Measurements from ENCODE around the gene KCNG4. TPM values are rescaled to one million over a fixed set of nuclear protein-coding genes. Genes with fewer than 3 reads are reported as not detected.
A peak's percentile ranks its signal among the peaks of the same experiment; 100 is the strongest.

Gene KCNG4
- total and polyA plus RNA-seq, 11 donors = not detected

GRCh38 chr16:84268291-84269040 lies 28.7 kb upstream of the KCNG4 start:
- H3K27ac ChIP-seq = no peak overlapping the region
- peaks cover 0 to 16% (median 0%) of the 10 kb centered on the region in 9 donors for H3K27me3 ChIP-seq
- no peaks in the 10 kb centered on the region for H3K36me3 ChIP-seq
- no peak overlapping the region for H3K4me3 ChIP-seq
- H3K4me1 ChIP-seq = no peaks in the 10 kb centered on the region
- no peaks in the 10 kb centered on the region for H3K9me3 ChIP-seq
- TF ChIP-seq CTCF (IDR thresholded peaks at IDR 0.05) = no peak
- no peak for TF ChIP-seq POLR2A (IDR thresholded peaks at IDR 0.05)
- no peak for DNase-seq
- 43 to 56% (median 47%) methylated on average over 18 of the region's 18 CpGs for WGBS, 4 donors
- intact Hi-C loops (cut with DNase I) = no loop called here
- ATAC-seq = no peak

- Histone ChIP-seq H3K27me3 (peaks cover 0 to 12% (median 0%) of the 10 kb centered on the region in 9 donors), H3K4me3 (no peak overlapping the region), H3K4me1 (no peaks in the 10 kb centered on the region), H3K9me3 (no peaks in the 10 kb centered on the region), H3K36me3 (no peaks in the 10 kb centered on the region), H3K27ac (no peak overlapping the region)
- 67 to 84% (median 81%) methylated on average over 3 to 4 of the region's 4 CpGs for WGBS, 4 donors
- DNase-seq (no peak), ATAC-seq (no peak)
- no peak for TF ChIP-seq POLR2A (IDR thresholded peaks at IDR 0.05)
- no peak for TF ChIP-seq CTCF (IDR thresholded peaks at IDR 0.05)
- intact Hi-C loops (cut with DNase I) = no loop called here
Observed at GRCh38 chr16:84267380-84267779, 27.6 kb upstream of the KCNG4 start.

- Histone ChIP-seq H3K27ac (no peak overlapping the region), H3K4me1 (no peaks in the 10 kb centered on the region), H3K36me3 (no peaks in the 10 kb centered on the region), H3K27me3 (peaks cover 0 to 5% (median 0%) of the 10 kb centered on the region in 9 donors), H3K4me3 (no peak overlapping the region), H3K9me3 (no peaks in the 10 kb centered on the region)
- TF ChIP-seq CTCF (IDR thresholded peaks at IDR 0.05) (no peak), POLR2A (IDR thresholded peaks at IDR 0.05) (no peak)
- ATAC-seq (peak; percentile 88 to 98 (median 95)), DNase-seq (peak in 4 of 5 donors; percentile 38 to 61 (median 48))
- intact Hi-C loops (cut with DNase I) = no loop called here
- 31 to 42% (median 35%) methylated on average over 4 of the region's 4 CpGs for WGBS, 4 donors
Observed at GRCh38 chr16:84266451-84266850, 26.6 kb upstream of the KCNG4 start.

- intact Hi-C loops (cut with DNase I) = no loop called here
- TF ChIP-seq POLR2A (IDR thresholded peaks at IDR 0.05) (no peak), CTCF (IDR thresholded peaks at IDR 0.05) (no peak)
- Histone ChIP-seq H3K27ac (no peak overlapping the region), H3K9me3 (no peaks in the 10 kb centered on the region), H3K27me3 (peaks cover 0 to 15% (median 0%) of the 10 kb centered on the region in 9 donors), H3K4me3 (no peak overlapping the region), H3K4me1 (no peaks in the 10 kb centered on the region), H3K36me3 (no peaks in the 10 kb centered on the region)
- 67 to 100% (median 95%) methylated on average over 3 of the region's 3 CpGs for WGBS, 4 donors
- ATAC-seq (no peak), DNase-seq (no peak)
Observed at GRCh38 chr16:84262939-84263338, 23.1 kb upstream of the KCNG4 start.
